A549 (cell line): ENCODE results near the gene ARHGAP32. TPM values are rescaled to one million over a fixed set of nuclear protein-coding genes. Genes with fewer than 3 reads are reported as not detected.

Experiments
- ATAC-seq, 2 experiments: fragments of 200-7000 bp in 1 of 2; fragments of >200 bp in 1 of 2; cut with Nextera tagmentation in 1 of 2; cut with Tn5 transposase in 1 of 2; 3 replicates each; pipeline versions ENCODE4 v1.8.0 to v1.9.1; 2018 to 2020; ENCODE audit warnings: mild to moderate bottlenecking in 1 of 2, moderate library complexity in 1 of 2
- CTCF ChIA-PET: fragments of 300-600 bp; sonication (Branson Sonifier 250); formaldehyde crosslinking; extraction: SDS; loops from one replicate; lab custom pipeline; 2021; ENCODE audit warnings: antibody characterized with exemption, inconsistent platforms; lab: Yijun Ruan, JAX
- POLR2A ChIA-PET: fragments of 350-600 bp; formaldehyde crosslinking; extraction: SDS; loops from one replicate; lab custom pipeline; 2021; ENCODE audit warnings: antibody characterized with exemption, inconsistent platforms; lab: Yijun Ruan, JAX
- DNase-seq, 2 experiments: peaks; one replicate each; pipeline versions ENCODE4 v3.0.0 to v3.0.0-alpha.2; 2011 to 2016; ENCODE audit warnings: low read depth in 1 of 2, low spot score in 1 of 2
- FAIRE-seq: peaks from 2 replicates; lab custom pipeline; 2011; peaks lifted over from hg19 to GRCh38; lab: Jason Lieb, UNC
- H3K27ac ChIP-seq, 2 experiments: fragments of >200 bp; sonication (Bioruptor Twin); formaldehyde crosslinking; 3 replicates each; pipeline ENCODE4 v1.5.1; 2016 to 2017
- H3K4me1 ChIP-seq: fragments of >200 bp; sonication (Bioruptor Twin); formaldehyde crosslinking; 3 replicates; pipeline ENCODE4 v1.6.1; 2016
- H3K4me2 ChIP-seq: fragments of >200 bp; sonication (Bioruptor Twin); formaldehyde crosslinking; 3 replicates; pipeline ENCODE4 v1.6.1; 2016
- H3K4me3 ChIP-seq: fragments of >200 bp; sonication (Bioruptor Twin); formaldehyde crosslinking; 3 replicates; pipeline ENCODE4 v1.5.1; 2016
- H3K9me3 ChIP-seq: fragments of >200 bp; sonication (Bioruptor Twin); formaldehyde crosslinking; 3 replicates; pipeline ENCODE4 v1.6.1; 2016
- E2F6 ChIP-seq: IDR thresholded peaks from 2 replicates; pipeline ENCODE4 v1.6.1; 2012; ENCODE audit warnings: low read depth, borderline replicate concordance
- ELK1 ChIP-seq: fragments of 150-350 bp; IDR thresholded peaks from 2 replicates; pipeline ENCODE4 v1.6.1; 2014; ENCODE audit warnings: low read depth, mild to moderate bottlenecking, low read length
- EP300 ChIP-seq, 2 experiments: fragments of >200 bp; sonication (Bioruptor Twin); formaldehyde crosslinking; IDR thresholded peaks; 2 replicates in 1 of 2; 3 replicates in 1 of 2; pipeline ENCODE4 v1.6.1; 2016 to 2017
- FOSB ChIP-seq: fragments of 250-450 bp; sonication (Bioruptor Pico); IDR thresholded peaks from 2 replicates; pipeline ENCODE4 v1.5.0; 2020; ENCODE audit warnings: mild to moderate bottlenecking, moderate library complexity
- FOXS1 ChIP-seq: fragments of 250-450 bp; sonication (Bioruptor Pico); IDR thresholded peaks from 2 replicates; pipeline ENCODE4 v1.5.0; 2020; ENCODE audit warnings: mild to moderate bottlenecking, moderate library complexity
- HDAC2 ChIP-seq: fragments of 200-600 bp; sonication (generic); IDR thresholded peaks from 2 replicates; pipeline ENCODE4 v1.6.1; 2016
- HEYL ChIP-seq: fragments of 250-450 bp; sonication (Bioruptor Pico); IDR thresholded peaks from 2 replicates; pipeline ENCODE4 v1.8.0; 2021; ENCODE audit warnings: mild to moderate bottlenecking, moderate library complexity
- HOXA7 ChIP-seq: fragments of 250-450 bp; sonication (Bioruptor Pico); IDR thresholded peaks from 2 replicates; pipeline ENCODE4 v1.5.0; 2020; ENCODE audit warnings: mild to moderate bottlenecking, moderate library complexity
- HOXB5 ChIP-seq: fragments of 250-450 bp; sonication (Bioruptor Pico); IDR thresholded peaks from 2 replicates; pipeline ENCODE4 v1.5.0; 2020; ENCODE audit warnings: mild to moderate bottlenecking, moderate library complexity
- JUNB ChIP-seq: fragments of >200 bp; sonication (Bioruptor Twin); formaldehyde crosslinking; IDR thresholded peaks from 2 replicates; pipeline ENCODE4 v1.6.1; 2016
- KDM1A ChIP-seq: fragments of 200-600 bp; sonication (generic); IDR thresholded peaks from 2 replicates; pipeline ENCODE4 v1.6.1; 2016; ENCODE audit warnings: low read depth, mild to moderate bottlenecking
- MAFK ChIP-seq: fragments of 450-650 bp; IDR thresholded peaks from 2 replicates; pipeline ENCODE4 v1.6.1; 2014; ENCODE audit not compliant: partially characterized antibody
- MYC ChIP-seq: IDR thresholded peaks from 2 replicates; pipeline ENCODE4 v1.6.1; 2012; ENCODE audit warnings: mild to moderate bottlenecking, inconsistent platforms, low read length, improper control_type of control experiment, borderline replicate concordance
- NFE2L2 ChIP-seq: fragments of 150-350 bp; conservative IDR thresholded peaks from 2 replicates; pipeline ENCODE4 v1.6.1; 2014; ENCODE audit warnings: low read length
- NR3C1 ChIP-seq: fragments of >200 bp; sonication (Bioruptor Twin); formaldehyde crosslinking; IDR thresholded peaks from 3 replicates; pipeline ENCODE4 v1.6.1; 2017
- PBX3 ChIP-seq: IDR thresholded peaks from 2 replicates; pipeline ENCODE4 v1.6.1; 2012
- PHF8 ChIP-seq: fragments of 200-600 bp; sonication (generic); IDR thresholded peaks from 2 replicates; pipeline ENCODE4 v1.6.1; 2016; ENCODE audit warnings: low read depth, mild to moderate bottlenecking, antibody characterized with exemption, moderate library complexity, borderline replicate concordance
- POLR2AphosphoS2 ChIP-seq: conservative IDR thresholded peaks from 2 replicates; pipeline ENCODE4 v1.6.1; 2012; ENCODE audit warnings: low read length, improper control_type of control experiment, inconsistent platforms
- REST ChIP-seq: fragments of 200-600 bp; sonication (generic); IDR thresholded peaks from 2 replicates; pipeline ENCODE4 v1.6.1; 2016; ENCODE audit warnings: antibody characterized with exemption, mild to moderate bottlenecking, moderate library complexity
- RFX5 ChIP-seq: fragments of 450-650 bp; IDR thresholded peaks from 2 replicates; pipeline ENCODE4 v1.7.1; 2014; ENCODE audit warnings: antibody characterized with exemption, mild to moderate bottlenecking, moderate library complexity
- TFCP2L1 ChIP-seq: fragments of 250-450 bp; sonication (Bioruptor Pico); IDR thresholded peaks from 2 replicates; pipeline ENCODE4 v1.5.0; 2021; ENCODE audit warnings: mild to moderate bottlenecking
- ZNF302 ChIP-seq: fragments of 250-450 bp; sonication (Bioruptor Pico); IDR thresholded peaks from 2 replicates; pipeline ENCODE4 v1.9.0; 2021; ENCODE audit warnings: inconsistent platforms, mild to moderate bottlenecking, moderate library complexity
- WGBS: methylation state at CpG from one replicate; pipeline ENCODE4 v1.1.6; 2017; ENCODE audit errors: missing lambda C conversion rate; 5-methylcytosine and 5-hydroxymethylcytosine counted together
- polyA plus RNA-seq, 4 experiments: library from polyadenylated mRNA; depleted of rRNA in 3 of 4; stranded (reverse); fragments of >200 nt; fragmentation: RNase III in 1 of 4; extraction: RNeasy Plus Mini Kit Qiagen cat#74134 plus additional on column Dnase treatment in 1 of 4; gene quantifications; 2 replicates in 3 of 4; 3 replicates in 1 of 4; pipeline ENCODE4 v1.2.3, GENCODE V29; 2011 to 2017

ARHGAP32 gene
- polyA plus RNA-seq, 2 of the 4 experiments (the other 2 are of a cell fraction) = 4.4 to 9.0 TPM

DNA sequence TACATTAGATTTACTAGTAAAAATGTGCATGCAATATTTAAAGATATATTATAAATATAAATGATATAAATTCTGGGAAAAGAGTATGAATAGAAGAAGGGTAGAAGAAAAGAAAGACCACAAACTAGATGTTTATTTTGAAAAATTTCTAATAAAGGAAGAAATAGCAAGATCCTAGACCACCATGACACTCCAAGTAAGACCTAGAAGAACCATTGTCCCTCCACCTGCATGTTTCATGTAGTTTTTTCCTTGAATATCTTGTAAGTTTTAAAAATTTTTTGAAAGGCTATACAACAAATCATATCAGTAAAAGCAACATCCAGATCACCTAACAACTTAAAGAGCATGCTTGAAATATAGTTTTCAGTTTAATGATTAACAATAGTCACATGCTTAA is 46.8 kb downstream of the ARHGAP32 start:
- Histone ChIP-seq H3K4me1 (peaks cover 67% of the 10 kb centered on the region), H3K4me3 (no peak overlapping the region), H3K27ac (peak overlapping the region; percentile 69 to 86; a peak in 2 of 6 replicates), H3K4me2 (peak overlapping the region; percentile 16; the same call in 2 of the 3 replicates), H3K9me3 (peaks cover 1% of the 10 kb centered on the region; the same call in 1 of the 3 replicates)
- no peak for TF ChIP-seq HEYL (CRISPR knock-in tag)
- TF ChIP-seq KDM1A = no peak
- TF ChIP-seq POLR2AphosphoS2 = no peak
- ATAC-seq = no peak
- CTCF ChIA-PET = no interaction called here
- POLR2A ChIA-PET = no interaction called here
- no peak for DNase-seq
- FAIRE-seq = no peak

DNA sequence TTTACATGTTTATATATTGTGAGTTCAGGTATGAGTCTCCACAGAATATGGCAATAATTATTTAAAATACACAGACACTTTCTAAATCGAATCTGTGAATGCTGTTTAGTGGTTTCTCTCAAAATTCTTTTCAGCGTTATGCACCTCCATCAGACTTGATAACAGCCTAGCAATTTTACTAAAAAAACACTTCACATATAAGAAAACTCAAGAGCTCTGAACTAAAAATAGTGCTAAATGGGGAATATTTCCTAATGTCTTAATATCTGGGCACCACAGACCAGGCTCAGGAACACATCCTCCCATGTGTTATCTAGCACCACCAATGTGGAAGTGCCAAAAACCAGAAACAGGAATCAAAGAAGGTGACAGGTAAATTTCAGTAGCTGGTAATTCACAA is 47.9 kb downstream of the ARHGAP32 start:
- TF ChIP-seq E2F6 = no peak
- no peak for TF ChIP-seq NR3C1
- no peak for TF ChIP-seq HOXA7 (CRISPR knock-in tag)
- no peak for TF ChIP-seq REST
- no peak for TF ChIP-seq TFCP2L1 (CRISPR knock-in tag)
- TF ChIP-seq MAFK = no peak
- TF ChIP-seq HOXB5 (CRISPR knock-in tag) = no peak
- TF ChIP-seq EP300 (IDR thresholded peaks at IDR 0.05) = no peak
- TF ChIP-seq FOXS1 (CRISPR knock-in tag) = no peak
- TF ChIP-seq ZNF302 (CRISPR knock-in tag) = no peak
- TF ChIP-seq MYC = no peak
- no peak for TF ChIP-seq PBX3
- FAIRE-seq = no peak
- ChIA-PET POLR2A (no interaction called here), CTCF (interaction anchor here (0.6 kb wide), 1 partner anchor 182 kb away, joined by 3 read pairs; no protein-coding TSS in a partner anchor)
- H3K4me2 ChIP-seq = peak overlapping the region; percentile 70
- peak overlapping the region; percentile 82 to 86 for H3K27ac ChIP-seq
- ATAC-seq = no peak
- H3K4me3 ChIP-seq = no peak overlapping the region
- peaks cover 67% of the 10 kb centered on the region for H3K4me1 ChIP-seq
- DNase-seq = no peak
- no peaks in the 10 kb centered on the region for H3K9me3 ChIP-seq
- 52% methylated on average over 2 of the region's 2 CpGs for WGBS

DNA sequence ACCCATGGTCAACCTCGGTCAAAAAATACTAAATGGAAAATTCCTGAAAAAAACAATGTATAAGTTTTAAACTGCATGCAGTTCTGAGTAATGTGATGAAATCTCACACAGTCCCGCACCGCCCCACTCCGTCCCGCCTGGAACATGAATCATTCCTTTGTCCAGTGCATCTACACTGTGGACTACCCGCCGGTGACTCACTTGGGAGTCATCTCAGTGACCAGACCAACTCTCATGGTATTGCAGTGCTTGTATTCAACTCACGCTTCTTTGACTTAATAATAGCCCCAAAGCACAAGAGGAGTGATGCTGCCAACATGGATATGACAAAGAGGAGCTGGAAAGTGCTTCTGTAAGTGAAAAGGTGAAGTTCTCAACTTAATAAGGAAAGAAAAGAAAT is 48.8 kb downstream of the ARHGAP32 start:
- ATAC-seq = peak; percentile 100
- Histone ChIP-seq H3K4me3 (no peak overlapping the region; the same call in 2 of the 3 replicates), H3K9me3 (no peaks in the 10 kb centered on the region), H3K27ac (peak overlapping the region; percentile 86), H3K4me1 (peaks cover 60% of the 10 kb centered on the region), H3K4me2 (peak overlapping the region; percentile 70)
- ChIA-PET CTCF (no interaction called here), POLR2A (no interaction called here)
- FAIRE-seq = peak; percentile 92
- DNase-seq = peak; percentile 52 to 91
- under 1% methylated on average over 8 of the region's 8 CpGs for WGBS
- no peak for TF ChIP-seq HEYL (CRISPR knock-in tag)
- TF ChIP-seq RFX5 = no peak
- peak; percentile 93 for TF ChIP-seq JUNB
- TF ChIP-seq NFE2L2 = no peak
- peak; percentile 19 to 46; a peak in 2 of 5 replicates for TF ChIP-seq EP300 (IDR thresholded peaks at IDR 0.05)
- no peak for TF ChIP-seq POLR2AphosphoS2
- TF ChIP-seq ELK1 = no peak
- TF ChIP-seq PBX3 = no peak
- TF ChIP-seq REST = no peak
- no peak for TF ChIP-seq HDAC2
- no peak for TF ChIP-seq FOXS1 (CRISPR knock-in tag)
- TF ChIP-seq PHF8 = no peak
- TF ChIP-seq FOSB (CRISPR knock-in tag) = no peak
- peak; percentile 15 for TF ChIP-seq MAFK
